ENCODE results near the gene HYAL3. TPM values are rescaled to one million over a fixed set of nuclear protein-coding genes. Genes with fewer than 3 reads are reported as not detected.

Gene HYAL3
- total and polyA plus RNA-seq, 8 donors = 1.3 to 7.9 (median 4.4) TPM; not detected in 2

GRCh38 chr3:50318163-50318562 lies 19.0 kb upstream of the HYAL3 start:
- H3K36me3 ChIP-seq = peaks cover 12 to 44% (median 40%) of the 10 kb centered on the region in 4 donors
- H3K27ac ChIP-seq = peak overlapping the region; percentile 71 to 95 (median 82)
- WGBS, 5 donors = 73 to 83% (median 76%) methylated on average over 7 to 11 of the region's 11 CpGs
- TF ChIP-seq POLR2AphosphoS5 (IDR thresholded peaks at IDR 0.05) (no peak), POLR2A (IDR thresholded peaks at IDR 0.05) (no peak), EP300 (IDR thresholded peaks at IDR 0.05) (no peak), CTCF (IDR thresholded peaks at IDR 0.05) (no peak)
- H3K4me3 ChIP-seq = peak overlapping the region in 3 of 4 donors; percentile 13 to 88 (median 82)
- DNase-seq = no peak
- intact Hi-C loops (cut with DNase I; ENCODE audit: low total_unique reads) = no loop called here
- H3K4me1 ChIP-seq = peaks cover 67 to 88% (median 81%) of the 10 kb centered on the region in 4 donors
- H3K9me3 ChIP-seq = no peaks in the 10 kb centered on the region
- no peaks in the 10 kb centered on the region for H3K27me3 ChIP-seq

- Histone ChIP-seq H3K27me3 (no peaks in the 10 kb centered on the region), H3K4me1 (peaks cover 59 to 79% (median 74%) of the 10 kb centered on the region in 4 donors), H3K27ac (peak overlapping the region; percentile 80 to 95 (median 85)), H3K9me3 (no peaks in the 10 kb centered on the region), H3K4me3 (peak overlapping the region in 1 of 4 donors; percentile 19), H3K36me3 (peaks cover 12 to 44% (median 40%) of the 10 kb centered on the region in 4 donors)
- DNase-seq = peak; percentile 70 to 72
- intact Hi-C loops (cut with DNase I; ENCODE audit: low total_unique reads) = no loop called here
- no peak for TF ChIP-seq POLR2A (IDR thresholded peaks at IDR 0.05)
- no peak for TF ChIP-seq EP300 (IDR thresholded peaks at IDR 0.05)
- TF ChIP-seq CTCF (IDR thresholded peaks at IDR 0.05) = no peak
- no peak for TF ChIP-seq POLR2AphosphoS5 (IDR thresholded peaks at IDR 0.05)
- 36 to 57% (median 49%) methylated on average over 5 to 6 of the region's 6 CpGs for WGBS, 5 donors
Measured at GRCh38 chr3:50317300-50317699, 18.1 kb upstream of the HYAL3 start.

GRCh38 chr3:50316657-50317242 lies 17.5 kb upstream of the HYAL3 start:
- 25 to 45% (median 31%) methylated on average over 8 to 9 of the region's 9 CpGs for WGBS, 5 donors
- peaks cover 12 to 48% (median 40%) of the 10 kb centered on the region in 4 donors for H3K36me3 ChIP-seq
- DNase-seq = peak; percentile 87 to 94
- peak in 2 of 3 donors; percentile 74 to 77 for TF ChIP-seq POLR2AphosphoS5 (IDR thresholded peaks at IDR 0.05)
- TF ChIP-seq POLR2A (IDR thresholded peaks at IDR 0.05) = peak in 1 of 4 donors; percentile 28
- no peak for TF ChIP-seq EP300 (IDR thresholded peaks at IDR 0.05)
- TF ChIP-seq CTCF (IDR thresholded peaks at IDR 0.05) = no peak
- H3K4me3 ChIP-seq = peak overlapping the region in 1 of 4 donors; percentile 19
- H3K9me3 ChIP-seq = no peaks in the 10 kb centered on the region
- peaks cover 54 to 74% (median 68%) of the 10 kb centered on the region in 4 donors for H3K4me1 ChIP-seq
- H3K27ac ChIP-seq = peak overlapping the region; percentile 80 to 95 (median 85)
- H3K27me3 ChIP-seq = no peaks in the 10 kb centered on the region
- intact Hi-C loops (cut with DNase I; ENCODE audit: low total_unique reads) = no loop called here

- no peak for DNase-seq
- WGBS, 5 donors = 87 to 100% (median 93%) methylated on average over 4 of the region's 4 CpGs
- Histone ChIP-seq H3K27me3 (no peaks in the 10 kb centered on the region), H3K4me1 (peaks cover 44 to 65% (median 58%) of the 10 kb centered on the region in 4 donors), H3K4me3 (no peak overlapping the region), H3K9me3 (no peaks in the 10 kb centered on the region), H3K27ac (peak overlapping the region; percentile 48 to 95 (median 61)), H3K36me3 (peaks cover 12 to 47% (median 40%) of the 10 kb centered on the region in 4 donors)
- TF ChIP-seq CTCF (IDR thresholded peaks at IDR 0.05) (no peak), POLR2A (IDR thresholded peaks at IDR 0.05) (no peak), POLR2AphosphoS5 (IDR thresholded peaks at IDR 0.05) (no peak), EP300 (IDR thresholded peaks at IDR 0.05) (no peak)
- intact Hi-C loops (cut with DNase I; ENCODE audit: low total_unique reads) = no loop called here
Measured at GRCh38 chr3:50314816-50315215, 15.6 kb upstream of the HYAL3 start.
